Midbrain (tissue), 1 donor: ENCODE results near the gene KRTAP9-2.
"Not testable (repeated sequence)": the region's sequence is repeated elsewhere in the genome, so short reads cannot be mapped to it uniquely, and the experiment has no call there.

ENCODE experiments used
- DNase-seq: peaks from one replicate; lab custom pipeline; 2025; lab: John Stamatoyannopoulos, UW

The KRTAP9-2 gene

GRCh38 chr17:41237116-41237515 is 10.7 kb downstream of the KRTAP9-2 start:
- not testable (repeated sequence) for DNase-seq

GRCh38 chr17:41237949-41238437 is 11.5 kb downstream of the KRTAP9-2 start, which contains the start of gene KRTAP9-8:
TSS of gene KRTAP9-8 (plus strand) at chr17:41237999. CDS start at chr17:41238052, 53 bp downstream.
- DNase-seq: not testable (repeated sequence)

DNA sequence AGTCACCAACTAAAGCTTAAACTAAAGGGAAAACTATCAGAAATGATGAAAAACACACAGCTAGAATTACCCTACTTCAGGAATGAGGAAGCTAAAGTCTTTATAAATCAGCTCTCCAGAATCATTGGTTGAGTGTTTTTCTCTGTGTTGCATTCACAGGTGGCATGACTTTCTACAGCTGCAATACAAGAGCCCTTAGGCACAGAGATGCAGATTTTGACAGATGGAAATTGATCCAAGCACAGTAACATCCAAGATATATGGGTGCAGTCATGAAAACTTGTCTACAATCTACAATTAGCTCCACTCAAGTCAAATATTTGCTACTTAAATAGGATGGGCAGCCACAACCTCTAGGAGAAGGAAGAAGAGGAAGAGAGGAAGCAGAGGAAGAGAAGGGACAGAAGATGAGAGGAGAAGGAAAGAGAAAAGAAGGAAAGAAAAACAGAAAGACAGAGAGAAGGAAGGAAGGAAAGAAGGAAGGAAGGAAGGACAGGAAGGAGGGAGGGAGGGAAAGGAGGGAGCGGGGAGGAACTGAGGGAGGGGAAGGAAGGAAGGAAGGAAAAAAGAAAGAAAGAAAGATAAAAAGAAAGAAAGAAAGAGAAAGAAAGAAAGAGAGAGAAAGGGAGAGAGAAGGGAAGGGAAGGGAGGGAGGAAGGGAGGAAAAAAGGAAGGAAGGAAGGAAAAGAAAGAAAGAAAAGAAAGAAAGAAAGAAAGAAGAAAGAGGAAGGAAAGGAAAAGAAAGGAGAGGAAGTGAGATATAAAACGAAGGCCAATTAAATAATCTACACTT is 20.7 kb downstream of the KRTAP9-2 start:
- DNase-seq: not testable (repeated sequence)

DNA sequence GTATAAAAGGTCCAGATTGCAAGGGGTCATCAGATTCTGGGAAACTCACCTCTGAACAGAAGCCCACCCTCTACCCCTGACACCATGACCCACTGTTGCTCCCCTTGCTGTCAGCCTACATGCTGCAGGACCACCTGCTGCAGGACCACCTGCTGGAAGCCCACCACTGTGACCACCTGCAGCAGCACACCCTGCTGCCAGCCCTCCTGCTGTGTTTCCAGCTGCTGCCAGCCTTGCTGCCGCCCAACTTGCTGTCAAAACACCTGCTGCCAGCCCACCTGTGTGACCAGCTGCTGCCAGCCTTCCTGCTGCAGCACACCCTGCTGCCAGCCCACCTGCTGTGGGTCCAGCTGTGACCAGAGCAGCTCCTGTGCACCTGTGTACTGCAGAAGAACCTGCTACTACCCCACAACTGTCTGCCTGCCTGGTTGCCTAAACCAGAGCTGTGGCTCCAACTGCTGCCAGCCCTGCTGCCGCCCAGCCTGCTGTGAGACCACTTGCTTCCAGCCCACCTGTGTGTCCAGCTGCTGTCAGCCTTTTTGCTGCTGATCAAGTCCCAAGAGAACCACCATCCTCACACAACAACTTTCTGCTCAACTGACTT is 23.3 kb downstream of the KRTAP9-2 start, which contains the start of gene KRTAP9-4:
TSS of gene KRTAP9-4 (plus strand) at position 51 of the 604 bp plus-strand sequence. CDS start at position 85, 34 bp downstream.
- not testable (repeated sequence) for DNase-seq

- no peak for DNase-seq
Measured at GRCh38 chr17:41251261-41251660, 24.8 kb downstream of the KRTAP9-2 start.

DNA sequence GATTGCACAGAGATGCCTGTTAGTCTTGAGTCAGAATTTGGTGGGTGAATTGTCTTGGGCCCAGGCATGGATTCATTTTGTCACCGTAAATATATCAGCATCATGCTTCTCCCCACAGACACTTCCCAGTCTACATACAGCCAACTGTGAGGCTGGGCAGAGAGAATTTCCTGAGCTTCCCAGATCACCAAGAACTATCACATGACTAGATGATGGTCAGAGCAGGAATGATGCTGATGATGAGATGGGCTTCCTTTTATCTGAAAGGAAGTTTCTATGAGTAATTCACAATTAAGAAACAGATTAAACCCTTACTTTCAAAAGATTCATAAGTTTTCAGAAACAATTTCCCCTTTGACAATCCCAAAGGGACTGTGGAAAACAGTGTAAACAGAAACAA is 28.4 kb downstream of the KRTAP9-2 start:
- DNase-seq: no peak

GRCh38 chr17:41255381-41256290 is 29.2 kb downstream of the KRTAP9-2 start, which contains the start of gene KRTAP9-9:
TSS of gene KRTAP9-9 (plus strand) at chr17:41255384.
- DNase-seq: not testable (repeated sequence)

DNA sequence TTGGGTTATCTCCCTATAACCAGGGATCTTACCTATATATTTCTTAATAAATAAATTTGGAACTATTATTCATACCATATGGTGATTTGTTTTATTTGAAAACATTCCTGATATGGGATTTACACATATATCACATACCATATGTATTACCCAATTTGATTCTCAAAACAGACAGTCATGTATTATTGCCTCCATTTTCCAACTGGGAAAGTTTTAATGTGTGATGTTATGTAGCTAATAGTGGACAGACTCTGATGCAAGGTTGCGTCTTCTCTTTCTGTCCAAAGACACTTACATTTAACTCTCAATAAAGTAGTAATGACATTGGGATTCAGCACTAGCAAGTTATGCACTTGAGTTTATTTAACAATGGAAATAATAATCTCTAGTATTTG is 29.8 kb downstream of the KRTAP9-2 start:
- no peak for DNase-seq

DNA sequence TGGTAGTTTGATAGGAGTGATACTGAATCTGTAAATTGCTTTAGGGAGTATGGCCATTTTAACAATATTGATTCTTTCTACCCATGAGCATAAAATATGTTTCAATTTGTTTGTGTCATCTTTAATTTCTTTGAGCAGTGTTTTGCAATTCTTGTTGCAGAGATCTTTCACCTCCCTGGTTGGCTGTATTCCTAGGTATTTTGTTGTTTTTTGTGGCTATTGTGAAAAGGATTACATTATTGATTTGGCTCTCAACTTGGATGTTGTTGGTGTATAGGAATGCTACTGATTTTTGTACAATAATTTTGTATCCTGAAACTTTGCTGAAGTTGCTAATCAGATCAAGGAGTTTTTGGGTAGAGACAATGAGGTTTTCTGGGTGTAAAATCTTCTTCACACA is 32.0 kb downstream of the KRTAP9-2 start:
- no peak for DNase-seq

- no peak for DNase-seq
Measured at GRCh38 chr17:41263212-41263611, 36.8 kb downstream of the KRTAP9-2 start.

DNA sequence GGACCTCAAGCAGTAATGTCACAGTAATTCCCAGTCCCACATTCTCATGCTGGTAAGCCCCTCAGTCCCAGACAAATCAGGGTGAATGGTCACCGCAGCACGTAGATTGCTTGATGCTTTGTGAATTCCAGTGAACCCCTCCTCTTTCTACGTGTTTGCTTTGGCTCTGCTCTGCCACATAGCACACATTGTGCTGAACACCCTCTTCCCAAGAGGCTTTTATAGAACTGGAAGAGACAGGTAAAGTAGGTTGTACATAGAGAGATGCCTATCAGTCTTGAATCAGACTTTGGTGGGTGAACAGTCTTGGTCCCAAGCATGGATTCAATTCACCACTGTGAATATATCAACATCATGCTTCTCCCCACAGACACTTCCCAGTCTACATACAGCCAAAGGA is 38.2 kb downstream of the KRTAP9-2 start:
- no peak for DNase-seq

DNA sequence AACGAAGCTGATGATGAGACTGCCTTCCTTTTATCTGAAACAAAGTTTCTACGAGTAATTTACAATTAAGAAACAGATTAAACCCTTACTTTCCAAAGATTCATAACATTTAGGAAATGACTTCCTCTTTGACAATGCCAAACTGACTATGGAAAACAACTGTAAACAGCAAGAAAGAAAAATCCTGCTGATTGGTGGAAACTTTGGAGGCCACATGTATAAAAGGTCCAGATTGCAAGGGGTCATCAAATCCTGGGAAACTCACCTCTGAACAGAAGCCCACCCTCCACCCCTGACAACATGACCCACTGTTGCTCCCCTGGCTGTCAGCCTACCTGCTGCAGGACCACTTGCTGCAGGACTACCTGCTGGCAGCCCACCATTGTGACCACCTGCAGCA is 38.6 kb downstream of the KRTAP9-2 start, which contains the start of gene KRTAP9-6:
TSS of gene KRTAP9-6 (plus strand) at position 301 of the 400 bp plus-strand sequence. CDS start at position 301, 0 bp downstream.
- DNase-seq: no peak

- no peak for DNase-seq
Measured at GRCh38 chr17:41267711-41268110, 41.3 kb downstream of the KRTAP9-2 start.

DNA sequence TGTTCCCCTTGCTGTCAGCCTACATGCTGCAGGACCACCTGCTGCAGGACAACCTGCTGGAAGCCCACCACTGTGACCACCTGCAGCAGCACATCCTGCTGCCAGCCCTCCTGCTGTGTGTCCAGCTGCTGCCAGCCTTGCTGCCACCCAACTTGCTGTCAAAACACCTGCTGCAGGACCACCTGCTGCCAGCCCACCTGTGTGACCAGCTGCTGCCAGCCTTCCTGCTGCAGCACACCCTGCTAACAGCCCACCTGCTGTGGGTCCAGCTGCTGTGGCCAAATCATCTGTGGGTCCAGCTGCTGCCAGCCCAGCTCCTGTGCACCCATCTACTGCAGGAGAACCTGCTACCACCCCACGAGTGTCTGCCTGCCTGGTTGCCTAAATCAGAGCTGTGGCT is 44.9 kb downstream of the KRTAP9-2 start:
- not testable (repeated sequence) for DNase-seq

DNA sequence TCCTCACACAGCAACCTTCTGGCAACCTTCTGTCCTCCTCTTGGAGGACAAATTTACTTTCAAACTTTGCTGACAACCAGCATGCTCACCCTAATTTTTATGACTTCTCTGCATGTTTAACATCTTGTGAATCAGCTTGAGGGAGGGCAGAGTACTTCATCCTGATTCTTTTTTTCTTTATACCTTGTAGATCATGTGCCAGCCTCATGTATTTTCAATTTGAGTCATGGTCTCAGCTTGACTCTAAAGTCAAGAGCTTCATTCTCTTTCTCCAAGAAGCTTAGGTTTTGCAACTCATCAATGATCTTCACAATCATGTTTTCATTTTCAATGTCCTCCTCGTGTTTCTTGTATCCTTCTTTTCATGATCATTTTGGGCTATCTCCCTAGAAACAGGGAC is 45.4 kb downstream of the KRTAP9-2 start:
- no peak for DNase-seq

DNA sequence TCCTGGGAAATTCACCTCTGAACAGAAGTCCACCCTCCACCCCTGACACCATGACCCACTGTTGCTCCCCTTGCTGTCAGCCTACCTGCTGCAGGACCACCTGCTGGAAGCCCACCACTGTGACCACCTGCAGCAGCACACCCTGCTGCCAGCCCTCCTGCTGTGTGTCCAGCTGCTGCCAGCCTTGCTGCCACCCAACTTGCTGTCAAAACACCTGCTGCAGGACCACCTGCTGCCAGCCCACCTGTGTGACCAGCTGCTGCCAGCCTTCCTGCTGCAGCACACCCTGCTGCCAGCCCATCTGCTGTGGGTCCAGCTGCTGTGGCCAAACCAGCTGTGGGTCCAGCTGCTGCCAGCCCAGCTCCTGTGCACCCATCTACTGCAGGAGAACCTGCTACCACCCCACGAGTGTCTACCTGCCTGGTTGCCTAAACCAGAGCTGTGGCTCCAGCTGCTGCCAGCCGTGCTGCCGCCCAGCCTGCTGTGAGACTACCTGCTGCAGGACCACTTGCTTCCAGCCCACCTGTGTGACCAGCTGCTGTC is 49.3 kb downstream of the KRTAP9-2 start, which contains the start of gene KRTAP9-7:
TSS of gene KRTAP9-7 (plus strand) at position 51 of the 543 bp plus-strand sequence. CDS start at position 51, 0 bp downstream.
- not testable (repeated sequence) for DNase-seq
